Psoas muscle (tissue), 8 donors: Measurements from ENCODE around the gene SYTL2. TPM values are rescaled to one million over a fixed set of nuclear protein-coding genes. Genes with fewer than 3 reads are reported as not detected.
"Not testable (repeated sequence)": the region's sequence is repeated elsewhere in the genome, so short reads cannot be mapped to it uniquely, and the experiment has no call there.

ENCODE experiments used
- ATAC-seq, 4 donors: fragments of 200-7000 bp; cut with Tn5 transposase; one replicate each; pipeline ENCODE4 v1.9.1; 2020; ENCODE audit warnings: moderate library complexity in 3 of 4, mild to moderate bottlenecking in 2 of 4
- DNase-seq, 2 donors: peaks; one replicate each; pipeline ENCODE4 v3.0.0-alpha.2; 2020
- H3K27ac ChIP-seq: fragments of 200-600 bp; one replicate; pipeline ENCODE4 v1.8.0; 2022
- H3K27me3 ChIP-seq, 3 donors: fragments of 200-600 bp in 1 of 3; one replicate each; pipeline versions ENCODE4 v1.6.1 to v1.8.0; 2013 to 2022; ENCODE audit warnings: low read length in 2 of 3, mild to moderate bottlenecking in 2 of 3, moderate library complexity in 1 of 3; ENCODE audit not compliant: insufficient read depth in 3 of 3
- H3K36me3 ChIP-seq, 2 donors: fragments of 200-600 bp in 1 of 2; one replicate each; pipeline versions ENCODE4 v1.6.1 to v1.8.0; 2013 to 2022; ENCODE audit warnings: low read depth in 1 of 2, mild to moderate bottlenecking in 1 of 2, moderate library complexity in 1 of 2; ENCODE audit not compliant: insufficient read depth in 1 of 2
- H3K4me1 ChIP-seq: fragments of 200-600 bp; one replicate; pipeline ENCODE4 v1.8.0; 2022
- H3K4me3 ChIP-seq: fragments of 200-600 bp; one replicate; pipeline ENCODE4 v1.8.0; 2022; ENCODE audit warnings: mild to moderate bottlenecking
- H3K9me3 ChIP-seq: fragments of 200-600 bp; one replicate; pipeline ENCODE4 v1.8.0; 2022
- CTCF ChIP-seq: fragments of 200-600 bp; IDR thresholded peaks from one replicate; pipeline ENCODE4 v1.8.0; 2022; ENCODE audit warnings: antibody characterized with exemption
- WGBS, 3 donors: extraction: QIAGEN DNeasy Blood & Tissue Kit; methylation state at CpG; one replicate each; pipeline versions ENCODE4 v1.1.6 to v1.1.7; 2013; 5-methylcytosine and 5-hydroxymethylcytosine counted together
- intact Hi-C, 2 donors: fragments of 100-400 bp; cut with DNase I; formaldehyde crosslinking; loops; one replicate each; pipeline versions ENCODE4 v1.11.0 to v1.14.2; 2022
- polyA plus RNA-seq, 3 donors: library from polyadenylated mRNA; stranded (reverse); fragments of 200-250 nt; gene quantifications; one replicate each; pipeline ENCODE4 v1.2.3, GENCODE V29; 2013
- total RNA-seq, 4 donors: library from RNA; stranded (reverse); fragmentation: NEBNext Ultra II Directional in 2 of 4; extraction: Animal tissue kit (Norgen Biotek cat#: 25700) in 2 of 4; gene quantifications; one replicate each; pipeline versions ENCODE4 v1.2.1 to v1.2.4, GENCODE V29; 2021 to 2023
- donor health status: healthy with polysubstance abuse.
- donor health status: DM: no; HTN: no; CAD: no; lungs with moderate emphysema.
- donor health status: Bipolar disorder and iron deficiency.
- donor health status: healthy.
- donor health status: DM: yes; HTN: yes; CAD: no.
- donor health status: DM: no; HTN: no; CAD: no.
- donor health status: DM: no; HTN: no; CAD: no.
- donor health status: DM: yes; HTN: yes; CAD: no.

Gene SYTL2
- total and polyA plus RNA-seq, 7 donors, result 1.7 to 5.6 (median 4.7) TPM

GRCh38 chr11:85680897-85681296, 130.0 kb downstream of the SYTL2 start:
- Histone ChIP-seq H3K4me3 (no peak overlapping the region), H3K4me1 (peaks cover 10% of the 10 kb centered on the region), H3K36me3 (no peaks in the 10 kb centered on the region), H3K27ac (no peak overlapping the region), H3K9me3 (no peaks in the 10 kb centered on the region), H3K27me3 (no peaks in the 10 kb centered on the region)
- no peak for TF ChIP-seq CTCF
- DNase-seq (no peak), ATAC-seq (no peak)
- intact Hi-C loops, result no loop called here
- 66 to 88% (median 70%) methylated on average over 1 of the region's 1 CpG for WGBS, 3 donors

GRCh38 chr11:85679576-85679975, 131.4 kb downstream of the SYTL2 start:
- Histone ChIP-seq H3K4me1 (no peaks in the 10 kb centered on the region), H3K27ac (no peak overlapping the region), H3K4me3 (no peak overlapping the region), H3K9me3 (no peaks in the 10 kb centered on the region), H3K36me3 (no peaks in the 10 kb centered on the region), H3K27me3 (no peaks in the 10 kb centered on the region)
- intact Hi-C loops, result no loop called here
- ATAC-seq (no peak), DNase-seq (no peak)
- 74 to 85% (median 77%) methylated on average over 4 of the region's 4 CpGs for WGBS, 3 donors
- no peak for TF ChIP-seq CTCF

- Histone ChIP-seq H3K4me1 (no peaks in the 10 kb centered on the region), H3K9me3 (no peaks in the 10 kb centered on the region), H3K27ac (no peak overlapping the region), H3K36me3 (no peaks in the 10 kb centered on the region), H3K27me3 (no peaks in the 10 kb centered on the region), H3K4me3 (no peak overlapping the region)
- no peak for TF ChIP-seq CTCF
- WGBS, 3 donors, result 93 to 97% (median 95%) methylated on average over 3 of the region's 3 CpGs
- intact Hi-C loops, result no loop called here
- DNase-seq, result no peak
- ATAC-seq, result no peak
Measured at GRCh38 chr11:85673393-85673792, 137.5 kb downstream of the SYTL2 start.

GRCh38 chr11:85672105-85672902, 138.6 kb downstream of the SYTL2 start:
- Histone ChIP-seq H3K27me3 (no peaks in the 10 kb centered on the region), H3K4me3 (no peak overlapping the region), H3K27ac (no peak overlapping the region), H3K36me3 (no peaks in the 10 kb centered on the region), H3K9me3 (no peaks in the 10 kb centered on the region), H3K4me1 (no peaks in the 10 kb centered on the region)
- 89 to 90% (median 89%) methylated on average over 8 of the region's 8 CpGs for WGBS, 3 donors
- DNase-seq (no peak), ATAC-seq (no peak)
- intact Hi-C loops, result no loop called here
- no peak for TF ChIP-seq CTCF

- H3K36me3 ChIP-seq, DNase-seq, ATAC-seq, H3K4me3 ChIP-seq, H3K27me3 ChIP-seq, H3K4me1 ChIP-seq, H3K27ac ChIP-seq, H3K9me3 ChIP-seq, intact Hi-C loops: not testable (repeated sequence)
Measured at GRCh38 chr11:85670949-85671663, 139.8 kb downstream of the SYTL2 start.
